Smooth muscle cell (in vitro differentiated cells): ENCODE data around the gene HOXA5. TPM values are rescaled to one million over a fixed set of nuclear protein-coding genes. Genes with fewer than 3 reads are reported as not detected.

Experiments used
- DNase-seq: peaks from one replicate; lab custom pipeline; 2025; ENCODE audit not compliant: unreplicated experiment; lab: John Stamatoyannopoulos, UW
- H2AFZ ChIP-seq: fragments of 200-600 bp; sonication (generic); 2 replicates; pipeline ENCODE4 v1.6.0; 2016; ENCODE audit warnings: antibody characterized with exemption, low read depth, mild to moderate bottlenecking
- H3F3A ChIP-seq: fragments of 200-600 bp; sonication (generic); 2 replicates; pipeline ENCODE4 v1.6.0; 2017; ENCODE audit warnings: antibody characterized with exemption, low read depth
- H3K27ac ChIP-seq: fragments of 200-600 bp; sonication (generic); 2 replicates; pipeline ENCODE4 v1.5.1; 2016; ENCODE audit warnings: low read depth, mild to moderate bottlenecking
- H3K27me3 ChIP-seq: fragments of 200-600 bp; sonication (generic); 2 replicates; pipeline ENCODE4 v1.6.1; 2016; ENCODE audit warnings: low read depth, mild to moderate bottlenecking
- H3K36me3 ChIP-seq: fragments of 200-600 bp; sonication (generic); 2 replicates; pipeline ENCODE4 v1.5.1; 2016; ENCODE audit warnings: low read depth
- H3K4me1 ChIP-seq: fragments of 200-600 bp; sonication (generic); 2 replicates; pipeline ENCODE4 v1.5.1; 2016; ENCODE audit warnings: low read depth
- H3K4me2 ChIP-seq: fragments of 200-600 bp; sonication (generic); 2 replicates; pipeline ENCODE4 v1.6.0; 2016; ENCODE audit warnings: mild to moderate bottlenecking
- H3K4me3 ChIP-seq: fragments of 200-600 bp; sonication (generic); 2 replicates; pipeline ENCODE4 v1.5.1; 2016; ENCODE audit warnings: mild to moderate bottlenecking
- H3K79me2 ChIP-seq: fragments of 200-600 bp; sonication (generic); 2 replicates; pipeline ENCODE4 v1.6.0; 2016; ENCODE audit warnings: low read depth, mild to moderate bottlenecking
- H3K9ac ChIP-seq: fragments of 200-600 bp; sonication (generic); 2 replicates; pipeline ENCODE4 v1.6.0; 2016; ENCODE audit warnings: low read depth
- H3K9me3 ChIP-seq: fragments of 200-600 bp; sonication (generic); replicated peaks from 2 replicates; pipeline ENCODE4 v1.5.1; 2016; ENCODE audit warnings: low read depth
- H4K20me1 ChIP-seq: fragments of 200-600 bp; sonication (generic); 2 replicates; pipeline ENCODE4 v1.6.0; 2016; ENCODE audit warnings: low read depth
- CTCF ChIP-seq: fragments of 200-600 bp; sonication (generic); IDR thresholded peaks from 2 replicates; pipeline ENCODE4 v1.5.1; 2017; ENCODE audit warnings: borderline replicate concordance, mild to moderate bottlenecking, antibody characterized with exemption; ENCODE audit not compliant: insufficient read depth, poor library complexity, severe bottlenecking
- WGBS: methylation state at CpG from one replicate; pipeline ENCODE4 v1.1.7; 2016; ENCODE audit warnings: low lambda C conversion rate; 5-methylcytosine and 5-hydroxymethylcytosine counted together
- polyA plus RNA-seq: library from polyadenylated mRNA; unstranded; fragments of >200 nt; fragmentation: Nextera tagmentation; extraction: Ambion mirVana; gene quantifications from 2 replicates; pipeline ENCODE4 v1.2.1, GENCODE V29; 2016
- total RNA-seq: library from RNA; depleted of rRNA; stranded (reverse); fragments of >200 nt; gene quantifications from 2 replicates; pipeline ENCODE4 v1.2.3, GENCODE V29; 2014

Gene HOXA5
- total and polyA plus RNA-seq, 2 experiments from 2014 or later = 0.98 to 2.1 TPM

- no peaks in the 10 kb centered on the region for H3K36me3 ChIP-seq
- no peak for TF ChIP-seq CTCF
- no peak overlapping the region for H3K4me3 ChIP-seq
- H3K27me3 ChIP-seq = peaks cover 100% of the 10 kb centered on the region
- peaks cover 11% of the 10 kb centered on the region for H3K4me1 ChIP-seq
- H4K20me1 ChIP-seq = peaks cover 12% of the 10 kb centered on the region
- 12% methylated on average over 31 of the region's 47 CpGs for WGBS
- no peak overlapping the region for H2AFZ ChIP-seq
- no peak overlapping the region for H3K9ac ChIP-seq
- H3K79me2 ChIP-seq = no peaks in the 10 kb centered on the region
- H3F3A ChIP-seq = no peaks in the 10 kb centered on the region
- H3K27ac ChIP-seq = no peak overlapping the region
- no peaks in the 10 kb centered on the region for H3K9me3 ChIP-seq
- DNase-seq = no peak
- H3K4me2 ChIP-seq = peak overlapping the region; percentile 75
Measured at GRCh38 chr7:27107391-27108381, 35.8 kb downstream of the HOXA5 start.

GRCh38 chr7:27106901-27107240, 36.6 kb downstream of the HOXA5 start:
- Histone ChIP-seq H2AFZ (no peak overlapping the region), H3K9ac (no peak overlapping the region), H3K27ac (no peak overlapping the region)

GRCh38 chr7:27106181-27106900, 37.1 kb downstream of the HOXA5 start:
- no peak overlapping the region for H3K9ac ChIP-seq
- peaks cover 12% of the 10 kb centered on the region for H3K4me1 ChIP-seq
- 2% methylated on average over 44 of the region's 44 CpGs for WGBS
- H4K20me1 ChIP-seq = peaks cover 12% of the 10 kb centered on the region
- TF ChIP-seq CTCF = no peak
- H3K4me2 ChIP-seq = peak overlapping the region; percentile 64
- H2AFZ ChIP-seq = no peak overlapping the region
- H3K36me3 ChIP-seq = no peaks in the 10 kb centered on the region
- peaks cover 100% of the 10 kb centered on the region for H3K27me3 ChIP-seq
- no peaks in the 10 kb centered on the region for H3F3A ChIP-seq
- no peaks in the 10 kb centered on the region for H3K79me2 ChIP-seq
- no peak overlapping the region for H3K4me3 ChIP-seq
- no peaks in the 10 kb centered on the region for H3K9me3 ChIP-seq
- no peak overlapping the region for H3K27ac ChIP-seq
- DNase-seq = no peak

More at GRCh38 chr7:27106901-27107240, 36.6 kb downstream of the HOXA5 start:
- Histone ChIP-seq H4K20me1 (peaks cover 12% of the 10 kb centered on the region), H3K36me3 (no peaks in the 10 kb centered on the region), H3K27me3 (peaks cover 100% of the 10 kb centered on the region), H3K4me1 (peaks cover 11% of the 10 kb centered on the region), H3K4me3 (no peak overlapping the region), H3K4me2 (peak overlapping the region; percentile 64), H3K9me3 (no peaks in the 10 kb centered on the region), H3F3A (no peaks in the 10 kb centered on the region), H3K79me2 (no peaks in the 10 kb centered on the region)
- 6% methylated on average over 14 of the region's 14 CpGs for WGBS
- DNase-seq = no peak
- TF ChIP-seq CTCF = no peak
